ENCODE results near the gene CACNA1C.
"Not testable (repeated sequence)": the region's sequence is repeated elsewhere in the genome, so short reads cannot be mapped to it uniquely, and the experiment has no call there.

CACNA1C gene

DNA sequence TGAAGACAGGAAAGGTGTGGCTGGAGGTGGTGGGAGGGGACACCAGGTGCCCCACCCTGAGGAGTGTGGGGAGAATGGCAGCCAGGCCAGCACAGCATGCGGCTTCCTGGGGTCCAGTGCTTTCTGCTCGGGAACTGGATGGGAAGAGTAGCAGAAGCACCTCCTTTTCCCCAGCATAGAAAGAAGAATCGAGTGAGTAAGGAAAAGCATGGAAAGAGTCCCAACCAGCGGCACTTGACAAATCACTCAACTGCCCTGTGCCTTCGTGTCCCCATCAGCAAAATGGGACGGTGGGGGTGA is 631.2 kb downstream of the CACNA1C start:
- DNase-seq (ENCODE audit: low spot score in 2 of 2); H3K4me3 Mint-ChIP-seq; H3K27ac Mint-ChIP-seq (ENCODE audit: low read depth); H3K27me3 Mint-ChIP-seq; H3K9me3 Mint-ChIP-seq; ATAC-seq (replicated peaks; ENCODE audit: extremely low read depth, poor library complexity, severe bottlenecking): not testable (repeated sequence)
- Mint-ChIP-seq H3K4me1 (peaks cover 30% of the 10 kb centered on the region), H3K36me3 (ENCODE audit: insufficient read depth) (peaks cover 12% of the 10 kb centered on the region)

DNA sequence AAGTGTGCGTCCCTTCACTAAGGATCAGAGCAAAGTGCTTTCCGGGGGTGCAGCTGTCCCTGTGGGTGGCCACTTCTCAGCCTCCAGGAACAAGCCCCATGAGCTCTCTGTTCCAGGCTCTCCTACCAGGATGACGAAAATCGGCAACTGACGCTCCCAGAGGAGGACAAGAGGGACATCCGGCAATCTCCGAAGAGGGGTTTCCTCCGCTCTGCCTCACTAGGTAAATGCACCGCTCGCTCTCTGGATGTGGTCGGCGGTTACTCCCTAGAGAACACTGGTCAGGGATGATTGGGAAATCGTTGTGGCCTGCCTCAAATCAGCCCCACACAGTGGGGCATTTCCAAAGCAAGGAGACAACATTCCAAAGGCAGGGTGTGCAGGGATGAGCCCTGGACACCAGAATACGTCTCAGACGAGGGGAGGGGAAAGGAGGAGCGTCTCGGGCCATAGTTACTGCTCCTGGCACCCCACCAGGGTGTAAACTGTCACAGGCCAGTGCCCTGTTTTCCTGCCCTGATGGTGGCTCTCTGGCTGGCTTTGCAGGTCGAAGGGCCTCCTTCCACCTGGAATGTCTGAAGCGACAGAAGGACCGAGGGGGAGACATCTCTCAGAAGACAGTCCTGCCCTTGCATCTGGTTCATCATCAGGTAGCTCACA is 633.0 kb downstream of the CACNA1C start:
- peaks cover 48% of the 10 kb centered on the region for H3K4me1 Mint-ChIP-seq
- DNase-seq (ENCODE audit: low spot score in 2 of 2); ATAC-seq (replicated peaks; ENCODE audit: extremely low read depth, poor library complexity, severe bottlenecking); H3K27ac Mint-ChIP-seq (ENCODE audit: low read depth); H3K4me3 Mint-ChIP-seq; H3K9me3 Mint-ChIP-seq; H3K27me3 Mint-ChIP-seq: not testable (repeated sequence)
- peaks cover 14% of the 10 kb centered on the region for H3K36me3 Mint-ChIP-seq (ENCODE audit: insufficient read depth)

DNA sequence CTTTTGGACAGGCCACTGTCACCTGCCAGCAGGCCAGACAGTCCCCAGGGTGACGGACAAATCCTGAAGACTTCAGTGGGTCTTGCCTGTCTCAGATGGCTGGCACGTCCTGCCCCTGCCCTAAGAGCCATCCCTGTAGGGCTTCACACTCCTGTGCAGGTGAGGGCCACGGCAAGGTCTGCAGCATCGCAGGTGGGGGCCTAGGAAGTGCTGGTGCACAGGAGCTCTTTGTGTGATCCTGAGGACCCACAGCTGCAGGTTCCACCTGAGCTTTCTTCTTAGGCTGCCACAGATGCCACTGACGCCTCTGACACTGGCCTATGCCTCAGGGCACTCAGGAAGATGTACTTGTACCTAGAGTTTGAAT is 633.5 kb downstream of the CACNA1C start:
- ATAC-seq (replicated peaks; ENCODE audit: extremely low read depth, poor library complexity, severe bottlenecking) (no peak), DNase-seq (ENCODE audit: low spot score in 2 of 2) (no peak)
- Mint-ChIP-seq H3K27me3 (no peaks in the 10 kb centered on the region), H3K27ac (ENCODE audit: low read depth) (no peak overlapping the region), H3K9me3 (peaks cover 6% of the 10 kb centered on the region), H3K4me3 (no peak overlapping the region), H3K36me3 (ENCODE audit: insufficient read depth) (peaks cover 14% of the 10 kb centered on the region), H3K4me1 (peaks cover 51% of the 10 kb centered on the region)

DNA sequence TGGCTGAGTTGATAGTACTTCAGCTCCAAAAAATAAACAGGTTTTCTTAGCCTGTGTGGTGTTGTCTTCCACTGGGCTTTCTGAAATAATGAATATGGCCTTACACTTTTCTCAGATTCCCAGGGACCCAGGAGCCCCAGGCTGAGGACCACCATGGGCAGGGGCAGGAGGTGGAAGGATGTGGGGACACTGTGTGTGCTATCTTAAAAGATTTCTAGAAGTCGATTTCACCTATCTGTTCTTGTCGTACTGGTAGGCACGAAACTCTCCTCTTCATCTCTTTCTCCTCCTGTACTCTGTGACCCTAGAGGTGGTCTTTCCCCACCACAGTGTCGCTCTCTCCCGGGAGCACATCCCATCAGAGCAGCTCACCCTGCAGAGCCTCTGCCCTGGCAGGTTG is 634.3 kb downstream of the CACNA1C start:
- DNase-seq (ENCODE audit: low spot score in 2 of 2) (no peak), ATAC-seq (replicated peaks; ENCODE audit: extremely low read depth, poor library complexity, severe bottlenecking) (no peak)
- H3K4me1 Mint-ChIP-seq: peaks cover 52% of the 10 kb centered on the region
- no peaks in the 10 kb centered on the region for H3K27me3 Mint-ChIP-seq
- no peak overlapping the region for H3K4me3 Mint-ChIP-seq
- no peak overlapping the region for H3K27ac Mint-ChIP-seq (ENCODE audit: low read depth)
- H3K36me3 Mint-ChIP-seq (ENCODE audit: insufficient read depth): peaks cover 17% of the 10 kb centered on the region
- peaks cover 6% of the 10 kb centered on the region for H3K9me3 Mint-ChIP-seq

DNA sequence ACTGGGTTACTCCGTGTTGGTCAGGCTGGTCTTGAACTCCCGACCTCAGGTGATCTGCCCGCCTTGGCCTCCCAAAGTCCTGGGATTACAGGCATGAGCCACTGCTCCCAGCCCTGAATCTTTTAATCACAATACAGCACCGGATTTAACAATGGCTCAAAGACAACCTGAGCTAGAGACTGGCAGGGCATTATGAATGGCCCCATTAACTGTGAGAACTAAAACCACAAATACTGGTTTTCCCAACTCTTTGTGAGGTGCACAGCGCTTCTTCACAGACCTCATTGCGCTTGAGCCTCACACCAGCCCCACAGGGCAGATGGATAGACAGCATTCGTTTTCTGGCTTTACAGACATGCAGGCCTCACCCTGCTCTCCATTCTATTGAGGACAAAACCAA is 634.9 kb downstream of the CACNA1C start:
- H3K27ac Mint-ChIP-seq (ENCODE audit: low read depth): no peak overlapping the region
- peaks cover 51% of the 10 kb centered on the region for H3K4me1 Mint-ChIP-seq
- H3K27me3 Mint-ChIP-seq: no peaks in the 10 kb centered on the region
- peaks cover 3% of the 10 kb centered on the region for H3K9me3 Mint-ChIP-seq
- DNase-seq (ENCODE audit: low spot score in 2 of 2) (no peak), ATAC-seq (replicated peaks; ENCODE audit: extremely low read depth, poor library complexity, severe bottlenecking) (no peak)
- no peak overlapping the region for H3K4me3 Mint-ChIP-seq
- H3K36me3 Mint-ChIP-seq (ENCODE audit: insufficient read depth): peaks cover 16% of the 10 kb centered on the region

DNA sequence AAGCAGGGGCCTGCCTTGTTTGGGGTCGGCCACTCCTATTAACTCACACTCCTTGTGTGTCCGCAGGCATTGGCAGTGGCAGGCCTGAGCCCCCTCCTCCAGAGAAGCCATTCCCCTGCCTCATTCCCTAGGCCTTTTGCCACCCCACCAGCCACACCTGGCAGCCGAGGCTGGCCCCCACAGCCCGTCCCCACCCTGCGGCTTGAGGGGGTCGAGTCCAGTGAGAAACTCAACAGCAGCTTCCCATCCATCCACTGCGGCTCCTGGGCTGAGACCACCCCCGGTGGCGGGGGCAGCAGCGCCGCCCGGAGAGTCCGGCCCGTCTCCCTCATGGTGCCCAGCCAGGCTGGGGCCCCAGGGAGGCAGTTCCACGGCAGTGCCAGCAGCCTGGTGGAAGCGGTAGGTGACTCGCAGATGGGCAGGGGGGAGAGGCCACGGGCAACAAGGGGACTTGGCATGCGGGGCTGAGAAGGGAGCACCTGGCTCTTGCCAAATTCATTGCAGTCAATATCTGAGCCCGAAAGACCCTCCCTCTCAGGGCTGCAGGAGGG is 635.7 kb downstream of the CACNA1C start:
- DNase-seq (ENCODE audit: low spot score in 2 of 2): no peak
- no peaks in the 10 kb centered on the region for H3K9me3 Mint-ChIP-seq
- H3K36me3 Mint-ChIP-seq (ENCODE audit: insufficient read depth): peaks cover 12% of the 10 kb centered on the region
- H3K4me3 Mint-ChIP-seq: no peak overlapping the region
- no peaks in the 10 kb centered on the region for H3K27me3 Mint-ChIP-seq
- peaks cover 53% of the 10 kb centered on the region for H3K4me1 Mint-ChIP-seq
- ATAC-seq (replicated peaks; ENCODE audit: extremely low read depth, poor library complexity, severe bottlenecking): no peak
- H3K27ac Mint-ChIP-seq (ENCODE audit: low read depth): no peak overlapping the region

DNA sequence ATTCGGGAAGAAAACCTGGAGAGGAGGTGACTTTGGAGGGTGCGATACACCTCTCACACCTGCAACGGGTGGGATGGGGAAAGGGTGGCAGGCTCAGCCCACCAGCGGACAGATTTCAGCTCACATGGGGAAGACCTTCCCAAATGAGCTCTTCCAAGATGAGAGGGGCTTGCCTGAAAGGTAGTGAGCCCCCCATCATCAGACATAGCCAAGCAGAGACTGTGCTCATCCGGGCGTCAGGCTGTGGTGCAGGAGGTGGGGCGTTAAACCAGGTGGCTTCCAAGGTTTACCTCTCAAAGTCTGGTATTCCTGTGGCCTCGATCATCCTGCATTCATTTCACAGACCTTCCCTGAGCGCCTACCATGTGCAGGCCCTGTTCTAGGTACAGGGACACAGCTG is 636.6 kb downstream of the CACNA1C start:
- Mint-ChIP-seq H3K4me1 (peaks cover 51% of the 10 kb centered on the region), H3K27ac (ENCODE audit: low read depth) (peak overlapping the region; percentile 83), H3K4me3 (peak overlapping the region; percentile 92), H3K36me3 (ENCODE audit: insufficient read depth) (peaks cover 12% of the 10 kb centered on the region), H3K9me3 (no peaks in the 10 kb centered on the region), H3K27me3 (no peaks in the 10 kb centered on the region)
- no peak for ATAC-seq (replicated peaks; ENCODE audit: extremely low read depth, poor library complexity, severe bottlenecking)
- DNase-seq (ENCODE audit: low spot score in 2 of 2): no peak

DNA sequence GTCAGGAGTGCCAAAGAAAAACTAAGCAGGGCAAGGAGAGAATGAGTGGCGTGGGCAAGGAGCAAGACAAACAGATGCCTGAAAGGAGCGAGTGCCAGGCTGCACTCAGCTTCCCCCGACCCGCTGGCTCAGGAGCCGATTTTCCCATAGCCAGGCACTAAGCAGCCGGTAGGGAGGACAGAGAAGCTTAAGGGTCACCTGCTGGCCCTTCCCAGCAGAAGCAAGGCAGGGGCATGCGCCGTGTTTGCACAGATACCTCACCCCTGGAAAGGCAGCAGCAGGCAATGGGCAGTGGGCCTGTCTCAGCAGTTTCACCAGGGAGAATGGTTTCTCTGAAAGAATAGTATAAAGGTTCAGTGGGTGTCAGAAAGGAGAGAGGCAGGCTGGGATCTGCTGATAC is 637.1 kb downstream of the CACNA1C start:
- H3K4me1 Mint-ChIP-seq: peaks cover 50% of the 10 kb centered on the region
- H3K36me3 Mint-ChIP-seq (ENCODE audit: insufficient read depth): peaks cover 11% of the 10 kb centered on the region
- ATAC-seq (replicated peaks; ENCODE audit: extremely low read depth, poor library complexity, severe bottlenecking) (no peak), DNase-seq (ENCODE audit: low spot score in 2 of 2) (no peak)
- H3K9me3 Mint-ChIP-seq: no peaks in the 10 kb centered on the region
- no peaks in the 10 kb centered on the region for H3K27me3 Mint-ChIP-seq
- H3K4me3 Mint-ChIP-seq: peak overlapping the region; percentile 92
- peak overlapping the region; percentile 83 for H3K27ac Mint-ChIP-seq (ENCODE audit: low read depth)

DNA sequence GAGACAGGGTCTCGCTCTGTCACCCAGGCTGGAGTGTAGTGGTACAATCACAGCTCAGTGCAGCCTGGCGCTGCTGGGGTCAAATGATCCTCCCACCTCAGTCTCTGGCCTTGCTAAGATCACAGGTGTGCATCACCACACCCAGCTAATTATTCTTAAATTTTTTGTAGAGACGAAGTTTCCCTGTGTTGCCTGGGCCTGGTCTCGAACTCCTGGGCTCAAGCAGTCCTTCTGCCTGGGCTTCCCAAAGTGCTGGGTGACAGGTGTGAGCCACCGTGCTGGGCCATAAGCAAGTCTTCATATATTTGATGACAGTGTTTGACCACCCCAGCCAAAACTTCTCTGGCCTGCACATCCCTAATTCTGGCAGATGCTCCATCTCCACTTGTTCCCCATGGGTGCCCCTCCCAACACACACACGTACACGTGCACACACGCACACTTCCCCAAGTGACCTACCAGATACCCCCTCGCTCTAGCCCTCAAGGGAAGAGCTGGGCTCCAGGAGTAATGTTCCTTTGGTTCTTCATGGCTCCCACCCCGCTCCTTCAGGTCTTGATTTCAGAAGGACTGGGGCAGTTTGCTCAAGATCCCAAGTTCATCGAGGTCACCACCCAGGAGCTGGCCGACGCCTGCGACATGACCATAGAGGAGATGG is 637.7 kb downstream of the CACNA1C start:
- no peak for ATAC-seq (replicated peaks; ENCODE audit: extremely low read depth, poor library complexity, severe bottlenecking)
- H3K9me3 Mint-ChIP-seq: no peaks in the 10 kb centered on the region

DNA sequence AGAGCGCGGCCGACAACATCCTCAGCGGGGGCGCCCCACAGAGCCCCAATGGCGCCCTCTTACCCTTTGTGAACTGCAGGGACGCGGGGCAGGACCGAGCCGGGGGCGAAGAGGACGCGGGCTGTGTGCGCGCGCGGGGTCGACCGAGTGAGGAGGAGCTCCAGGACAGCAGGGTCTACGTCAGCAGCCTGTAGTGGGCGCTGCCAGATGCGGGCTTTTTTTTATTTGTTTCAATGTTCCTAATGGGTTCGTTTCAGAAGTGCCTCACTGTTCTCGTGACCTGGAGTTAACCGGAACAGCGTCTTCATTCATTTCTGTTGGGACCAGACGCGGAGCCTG is 638.2 kb downstream of the CACNA1C start:
- Mint-ChIP-seq H3K36me3 (ENCODE audit: insufficient read depth) (peaks cover 11% of the 10 kb centered on the region), H3K4me3 (peak overlapping the region; percentile 92), H3K27ac (ENCODE audit: low read depth) (peak overlapping the region; percentile 83), H3K27me3 (peaks cover 7% of the 10 kb centered on the region), H3K9me3 (no peaks in the 10 kb centered on the region), H3K4me1 (peaks cover 50% of the 10 kb centered on the region)
- ATAC-seq (replicated peaks; ENCODE audit: extremely low read depth, poor library complexity, severe bottlenecking) (peak; percentile 66), DNase-seq (ENCODE audit: low spot score in 2 of 2) (peak in 1 of 2 donors; percentile 47)

More for the DNA sequence above, 637.7 kb downstream of the CACNA1C start:
- Mint-ChIP-seq H3K27ac (ENCODE audit: low read depth) (peak overlapping the region; percentile 83), H3K4me3 (peak overlapping the region; percentile 92), H3K27me3 (peaks cover 2% of the 10 kb centered on the region), H3K4me1 (peaks cover 50% of the 10 kb centered on the region), H3K36me3 (ENCODE audit: insufficient read depth) (peaks cover 11% of the 10 kb centered on the region)
- no peak for DNase-seq (ENCODE audit: low spot score in 2 of 2)

DNA sequence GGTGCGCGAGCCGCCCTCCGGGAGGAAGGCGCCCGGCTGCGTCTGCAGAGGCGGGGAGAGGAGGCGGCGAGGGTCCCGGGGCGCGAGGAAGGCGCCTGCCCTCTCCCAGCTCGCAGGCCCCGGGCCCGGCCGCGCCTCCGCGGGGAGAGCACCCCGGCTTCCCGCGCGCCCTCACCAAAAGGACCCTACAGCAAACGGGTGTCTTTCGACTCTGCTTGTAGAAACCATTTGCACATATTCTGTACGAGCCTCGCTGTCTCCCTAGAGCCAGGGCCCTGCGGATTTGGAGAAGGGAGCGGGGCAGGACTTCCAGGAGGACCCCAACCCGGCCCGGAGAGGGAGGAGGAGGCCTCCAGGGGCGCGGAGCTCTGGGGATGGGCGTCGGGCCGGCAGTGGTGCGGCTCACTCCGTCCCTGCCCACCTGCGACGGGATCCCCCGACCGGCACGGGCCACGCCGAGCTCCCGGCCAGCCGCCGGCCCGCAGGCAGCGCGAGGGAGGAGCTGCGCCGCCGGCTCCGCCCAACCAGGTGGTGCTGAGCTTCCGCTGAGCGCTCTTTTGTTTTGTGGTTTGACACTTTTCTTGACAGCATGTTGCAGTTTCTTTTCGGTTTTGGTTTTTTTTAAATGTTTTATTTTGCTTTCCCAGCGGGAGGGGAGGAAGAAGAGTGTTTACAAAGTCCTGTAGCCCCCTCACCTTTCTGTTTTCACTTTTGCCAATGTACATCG is 638.7 kb downstream of the CACNA1C start:
- H3K4me1 Mint-ChIP-seq: peaks cover 50% of the 10 kb centered on the region
- H3K27me3 Mint-ChIP-seq: peaks cover 13% of the 10 kb centered on the region
- peak overlapping the region; percentile 83 for H3K27ac Mint-ChIP-seq (ENCODE audit: low read depth)
- H3K9me3 Mint-ChIP-seq: no peaks in the 10 kb centered on the region
- DNase-seq (ENCODE audit: low spot score in 2 of 2): no peak
- H3K36me3 Mint-ChIP-seq (ENCODE audit: insufficient read depth): peaks cover 11% of the 10 kb centered on the region
- H3K4me3 Mint-ChIP-seq: peak overlapping the region; percentile 92
- ATAC-seq (replicated peaks; ENCODE audit: extremely low read depth, poor library complexity, severe bottlenecking): peak; percentile 85

DNA sequence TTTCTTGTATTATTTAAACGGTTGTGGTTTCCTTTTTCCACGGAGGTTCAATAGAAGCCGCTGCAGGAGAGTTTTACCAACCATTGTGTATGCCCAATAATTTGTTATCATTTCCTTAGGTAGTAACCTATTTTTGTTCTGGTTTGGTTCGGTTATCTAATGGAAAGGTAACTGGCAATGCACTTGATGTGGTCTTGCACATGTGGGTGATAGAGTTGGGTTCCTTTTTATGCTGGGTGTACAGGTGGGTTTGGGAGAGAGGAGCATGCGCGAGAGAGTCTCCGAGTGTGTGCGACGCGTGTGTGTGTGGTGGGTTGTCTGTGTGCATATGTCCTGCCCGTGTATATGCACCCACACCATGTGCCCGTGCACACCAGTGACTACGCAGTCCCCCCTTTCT is 639.3 kb downstream of the CACNA1C start:
- H3K4me3 Mint-ChIP-seq: peak overlapping the region; percentile 92
- H3K9me3 Mint-ChIP-seq: no peaks in the 10 kb centered on the region
- H3K27me3 Mint-ChIP-seq: peaks cover 18% of the 10 kb centered on the region
- no peak for DNase-seq (ENCODE audit: low spot score in 2 of 2)
- H3K36me3 Mint-ChIP-seq (ENCODE audit: insufficient read depth): peaks cover 11% of the 10 kb centered on the region
- peak overlapping the region; percentile 83 for H3K27ac Mint-ChIP-seq (ENCODE audit: low read depth)
- peaks cover 50% of the 10 kb centered on the region for H3K4me1 Mint-ChIP-seq
- ATAC-seq (replicated peaks; ENCODE audit: extremely low read depth, poor library complexity, severe bottlenecking): peak; percentile 27
